Measurements from ENCODE around the gene DUSP9.
"Not testable (repeated sequence)": the region's sequence is repeated elsewhere in the genome, so short reads cannot be mapped to it uniquely, and the experiment has no call there.

The DUSP9 gene

GRCh38 chrX:153646620-153647373 lies at the start of gene DUSP9:
DUSP9 (plus strand) TSS chrX:153647203; CDS start chrX:153647954, 751 bp downstream.
- in situ Hi-C loops (cut with MboI; ENCODE audit: low pct_unique_long_range_greater_than_20kb, low sequenced_read_pairs), result no loop called here
- DNase-seq, result peak; percentile 70

GRCh38 chrX:153598541-153599191 lies 48.3 kb upstream of the DUSP9 start, which contains the start of gene CCNQ:
CCNQ (minus strand) TSS chrX:153599139; CDS start chrX:153599073, 66 bp downstream.
- in situ Hi-C loops (cut with MboI; ENCODE audit: low pct_unique_long_range_greater_than_20kb, low sequenced_read_pairs), result no loop called here
- DNase-seq, result peak; percentile 56

GRCh38 chrX:153599192-153600031 lies 47.6 kb upstream of the DUSP9 start:
- DNase-seq, result peak; percentile 91
- in situ Hi-C loops (cut with MboI; ENCODE audit: low pct_unique_long_range_greater_than_20kb, low sequenced_read_pairs), result no loop called here

- DNase-seq, result peak; percentile 37
Observed at GRCh38 chrX:153600032-153600373, 47.0 kb upstream of the DUSP9 start.

GRCh38 chrX:153600921-153601320 lies 46.1 kb upstream of the DUSP9 start:
- in situ Hi-C loops (cut with MboI; ENCODE audit: low pct_unique_long_range_greater_than_20kb, low sequenced_read_pairs), result no loop called here
- DNase-seq, result no peak

More at GRCh38 chrX:153600032-153600373, 47.0 kb upstream of the DUSP9 start:
- in situ Hi-C loops (cut with MboI; ENCODE audit: low pct_unique_long_range_greater_than_20kb, low sequenced_read_pairs), result no loop called here

- in situ Hi-C loops (cut with MboI; ENCODE audit: low pct_unique_long_range_greater_than_20kb, low sequenced_read_pairs), result no loop called here
- DNase-seq, result no peak
Observed at GRCh38 chrX:153601511-153602110, 45.4 kb upstream of the DUSP9 start.

- no peak for DNase-seq
- in situ Hi-C loops (cut with MboI; ENCODE audit: low pct_unique_long_range_greater_than_20kb, low sequenced_read_pairs), result no loop called here
Observed at GRCh38 chrX:153602601-153603000, 44.4 kb upstream of the DUSP9 start.

- DNase-seq, result no peak
- in situ Hi-C loops (cut with MboI; ENCODE audit: low pct_unique_long_range_greater_than_20kb, low sequenced_read_pairs), result no loop called here
Observed at GRCh38 chrX:153603131-153603656, 43.8 kb upstream of the DUSP9 start.

- DNase-seq, result peak; percentile 19
- in situ Hi-C loops (cut with MboI; ENCODE audit: low pct_unique_long_range_greater_than_20kb, low sequenced_read_pairs), result not testable (repeated sequence)
Observed at GRCh38 chrX:153604666-153605380, 42.2 kb upstream of the DUSP9 start.

GRCh38 chrX:153606503-153606902 lies 40.5 kb upstream of the DUSP9 start:
- no peak for DNase-seq
- in situ Hi-C loops (cut with MboI; ENCODE audit: low pct_unique_long_range_greater_than_20kb, low sequenced_read_pairs), result no loop called here

GRCh38 chrX:153608376-153608775 lies 38.6 kb upstream of the DUSP9 start:
- DNase-seq, result no peak
- in situ Hi-C loops (cut with MboI; ENCODE audit: low pct_unique_long_range_greater_than_20kb, low sequenced_read_pairs), result no loop called here

- in situ Hi-C loops (cut with MboI; ENCODE audit: low pct_unique_long_range_greater_than_20kb, low sequenced_read_pairs), result no loop called here
- DNase-seq, result no peak
Observed at GRCh38 chrX:153608806-153609205, 38.2 kb upstream of the DUSP9 start.

- in situ Hi-C loops (cut with MboI; ENCODE audit: low pct_unique_long_range_greater_than_20kb, low sequenced_read_pairs), result no loop called here
- peak; percentile 91 for DNase-seq
Observed at GRCh38 chrX:153609917-153610835, 36.8 kb upstream of the DUSP9 start.

- no peak for DNase-seq
- in situ Hi-C loops (cut with MboI; ENCODE audit: low pct_unique_long_range_greater_than_20kb, low sequenced_read_pairs), result no loop called here
Observed at GRCh38 chrX:153610836-153611213, 36.2 kb upstream of the DUSP9 start.

- in situ Hi-C loops (cut with MboI; ENCODE audit: low pct_unique_long_range_greater_than_20kb, low sequenced_read_pairs), result no loop called here
- no peak for DNase-seq
Observed at GRCh38 chrX:153611298-153612095, 35.5 kb upstream of the DUSP9 start.

- no peak for DNase-seq
- in situ Hi-C loops (cut with MboI; ENCODE audit: low pct_unique_long_range_greater_than_20kb, low sequenced_read_pairs), result no loop called here
Observed at GRCh38 chrX:153612413-153612812, 34.6 kb upstream of the DUSP9 start.

- no peak for DNase-seq
- in situ Hi-C loops (cut with MboI; ENCODE audit: low pct_unique_long_range_greater_than_20kb, low sequenced_read_pairs), result no loop called here
Observed at GRCh38 chrX:153614818-153615217, 32.2 kb upstream of the DUSP9 start.
